HT1080 (cell line): ENCODE data around the gene NAA38. TPM values are rescaled to one million over a fixed set of nuclear protein-coding genes. Genes with fewer than 3 reads are reported as not detected.
A peak's percentile ranks its signal among the peaks of the same experiment; 100 is the strongest.

ENCODE experiments used
- DNase-seq: peaks from one replicate; pipeline ENCODE4 v3.0.0-alpha.2; 2015; ENCODE audit warnings: low read depth
- total RNA-seq: library from RNA; depleted of rRNA; stranded (reverse); fragments of >200 nt; shearing (Covaris generic); gene quantifications from 2 replicates; pipeline ENCODE4 v1.2.3, GENCODE V29; 2014

NAA38 gene
- total RNA-seq, 1 experiment from 2014 or later = 98.2 TPM

DNA sequence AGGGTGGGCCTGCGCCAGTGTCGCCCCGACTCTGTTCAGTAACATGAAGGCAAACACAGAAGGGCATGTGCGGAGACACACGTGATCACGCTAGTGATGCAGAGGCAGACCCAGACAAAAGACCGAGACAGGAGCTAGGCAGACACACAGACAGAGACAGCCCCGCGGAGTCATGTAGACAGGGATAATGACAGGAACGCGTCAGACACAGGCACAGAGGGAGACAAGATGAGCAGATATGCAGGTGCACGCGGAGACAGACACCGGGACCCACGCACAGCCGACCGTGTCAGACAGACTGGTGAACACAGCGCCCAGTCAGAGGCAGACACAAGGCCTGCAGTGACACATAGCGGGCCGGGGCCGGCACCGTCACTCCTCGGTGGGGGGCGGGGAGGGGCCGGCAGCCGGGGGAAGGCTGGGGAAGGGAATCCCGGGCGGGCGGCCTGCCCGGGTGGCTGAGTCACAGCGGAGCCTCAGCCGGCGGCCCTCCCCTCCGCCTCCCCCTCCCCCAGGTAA is 15.9 kb downstream of the NAA38 start:
- peak; percentile 82 for DNase-seq

DNA sequence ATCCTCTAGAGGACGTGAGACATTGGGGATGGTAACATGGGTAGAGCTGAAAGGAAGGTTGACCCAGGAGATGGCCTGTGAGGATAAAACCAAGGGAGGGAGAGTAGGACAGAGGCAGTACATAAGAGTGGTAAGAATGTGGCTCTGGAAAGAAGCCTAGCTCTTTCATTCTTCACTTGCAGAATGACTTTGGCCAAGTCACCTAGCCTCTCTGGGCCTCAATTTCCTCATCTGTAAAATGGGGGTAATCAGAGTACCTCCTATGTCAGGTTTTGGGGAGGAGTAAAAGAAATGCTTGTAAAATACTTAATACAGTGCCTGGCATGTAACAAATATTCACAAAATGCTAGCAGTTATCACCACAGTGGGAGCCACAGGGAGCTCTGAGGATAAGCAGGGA is 16.5 kb downstream of the NAA38 start:
- no peak for DNase-seq

DNA sequence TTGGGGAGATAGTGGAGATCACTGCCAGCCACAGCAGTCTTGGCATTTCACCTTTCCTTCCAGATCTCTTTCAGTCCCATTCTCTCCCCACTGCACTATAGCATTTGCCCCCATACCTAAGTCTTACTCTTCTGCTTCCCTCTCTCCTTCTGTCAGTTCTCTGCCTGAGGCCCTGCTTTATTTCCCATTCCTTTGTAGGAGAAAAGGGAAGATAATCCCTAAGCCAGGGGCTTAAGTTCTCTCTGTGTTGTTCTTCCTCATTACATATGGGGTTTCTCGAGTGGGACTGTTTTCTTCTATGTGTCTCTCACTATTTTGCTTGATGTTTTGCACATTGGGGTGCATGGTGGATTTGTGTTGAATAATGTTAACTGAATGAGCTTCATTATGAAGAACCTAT is 16.9 kb downstream of the NAA38 start:
- no peak for DNase-seq

DNA sequence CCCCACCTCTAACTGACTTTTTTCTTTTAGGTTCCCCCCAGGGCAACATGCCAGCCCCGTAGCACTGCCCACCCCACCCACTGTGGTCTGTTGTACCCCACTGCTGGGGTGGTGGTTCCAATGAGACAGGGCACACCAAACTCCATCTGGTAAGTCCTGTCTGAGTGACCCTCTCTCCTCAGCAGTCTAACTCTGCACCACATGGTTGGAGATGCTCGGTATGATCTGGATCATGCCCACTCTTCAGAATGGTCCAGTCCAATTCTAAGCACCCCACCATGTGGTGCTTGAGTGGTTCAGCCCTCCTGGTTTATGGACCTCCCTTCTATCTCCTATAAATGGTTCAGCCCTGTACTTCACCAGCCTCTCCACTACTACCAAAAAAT is 17.5 kb downstream of the NAA38 start:
- DNase-seq = no peak

DNA sequence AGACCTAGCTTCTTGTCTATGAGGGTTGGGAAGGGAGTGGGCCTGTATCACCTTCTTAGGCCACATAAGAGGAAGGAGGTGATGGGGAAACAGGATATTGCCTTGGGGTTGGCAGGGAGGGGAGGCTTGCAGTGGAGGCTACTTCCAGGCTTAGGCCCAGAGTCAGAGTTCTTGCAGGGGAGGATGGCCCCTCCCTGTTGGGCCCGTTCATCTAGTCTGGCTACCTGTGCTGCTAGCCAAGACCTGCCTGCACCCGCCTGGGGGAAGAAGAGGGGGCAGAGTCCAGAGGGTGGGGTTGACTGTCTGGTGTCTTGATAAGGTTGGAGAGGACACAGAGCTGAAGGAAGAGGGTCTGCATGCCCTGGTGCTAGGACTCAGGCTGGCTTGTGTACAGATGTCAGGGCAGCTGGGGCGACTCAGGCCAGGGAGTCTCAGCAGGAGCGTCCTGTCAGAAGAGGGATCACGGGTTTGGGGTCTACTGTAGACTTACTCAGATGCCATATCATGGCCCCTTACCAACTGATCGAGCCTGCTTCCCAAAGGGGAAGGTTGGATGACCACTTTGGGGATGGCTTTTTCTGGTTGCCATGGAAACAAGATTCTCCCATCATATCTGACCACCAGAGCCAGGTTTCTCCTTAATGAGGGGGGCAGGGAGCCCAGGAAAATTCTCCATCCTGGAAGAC is 18.0 kb downstream of the NAA38 start:
- DNase-seq = no peak

DNA sequence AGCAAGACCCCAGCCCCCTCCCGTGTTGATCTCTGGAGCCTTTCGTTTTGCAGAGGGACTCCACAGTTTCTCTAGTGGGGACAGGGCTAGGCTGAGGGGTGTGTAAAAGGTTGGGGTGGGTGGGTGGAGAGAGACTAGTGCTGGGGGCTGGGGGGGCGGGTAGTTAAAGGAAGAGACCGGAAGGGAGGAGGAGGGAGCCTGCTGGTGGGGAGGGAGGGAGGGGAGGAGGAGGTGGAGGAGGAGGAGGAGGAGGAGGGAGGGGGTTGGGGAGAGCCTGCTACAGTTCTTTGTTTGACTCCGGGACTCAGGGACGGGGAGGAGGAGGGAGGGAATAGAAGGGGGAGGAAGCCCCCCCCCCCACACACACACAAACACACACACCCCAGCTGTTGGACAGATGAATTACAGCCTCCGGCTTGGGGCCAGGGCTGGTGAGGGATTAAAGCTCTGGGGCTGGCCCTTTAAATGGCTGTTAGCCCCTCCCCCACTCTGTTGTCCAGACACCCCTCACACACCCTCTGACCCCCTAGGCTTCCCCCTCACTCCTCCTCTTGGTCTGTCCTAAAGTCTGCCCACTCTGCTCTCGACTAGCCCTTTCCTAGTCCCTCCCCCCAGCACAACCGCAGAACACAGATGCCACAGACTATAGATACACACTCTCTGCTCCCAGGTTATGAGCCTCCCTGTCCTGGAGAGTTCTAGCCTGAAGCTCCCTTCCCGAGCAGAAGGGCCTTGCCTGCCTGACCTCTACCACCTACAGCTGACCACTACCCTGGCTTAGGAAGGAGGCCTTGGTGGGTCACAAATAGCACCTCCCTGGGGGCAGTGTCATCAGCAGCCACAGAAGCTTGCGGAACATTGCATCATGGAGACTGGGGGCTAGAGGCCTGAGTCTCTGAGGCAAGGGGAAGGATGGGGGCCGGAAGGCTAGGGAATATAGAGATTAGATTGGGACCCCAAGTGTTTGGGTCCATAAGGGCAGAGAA is 19.0 kb downstream of the NAA38 start:
- DNase-seq = no peak

DNA sequence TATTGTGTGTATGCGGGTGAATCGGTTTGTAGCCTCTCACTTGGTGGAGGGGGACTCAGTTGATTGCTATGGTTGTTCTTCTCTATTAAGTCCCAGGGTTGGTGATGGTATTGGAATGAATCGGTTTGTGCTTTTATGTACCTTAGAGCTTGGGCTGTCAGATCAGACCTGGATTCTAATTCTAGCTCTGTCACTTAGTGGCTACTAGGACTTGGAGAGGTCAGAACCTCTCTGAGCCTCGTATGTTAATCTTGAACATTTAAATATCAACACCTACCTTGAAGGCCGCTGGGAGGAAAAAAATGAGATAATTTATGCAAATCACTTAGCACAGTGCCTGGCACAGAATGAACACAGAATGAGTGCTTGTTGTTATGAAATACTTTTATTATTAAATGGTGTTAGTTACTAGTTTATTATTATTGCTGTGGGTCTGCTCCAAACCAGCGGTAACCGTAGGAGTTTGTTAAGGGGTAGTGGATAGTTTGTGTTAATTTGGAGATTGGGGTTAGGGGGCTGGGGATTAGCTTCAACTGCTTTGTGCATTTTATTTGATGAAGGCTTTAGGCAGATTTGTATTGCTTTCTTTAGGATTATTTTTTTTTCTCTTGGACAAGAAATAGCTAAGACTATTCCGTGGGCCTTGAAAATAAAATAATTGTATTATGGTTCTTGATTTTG is 19.8 kb downstream of the NAA38 start:
- DNase-seq = no peak

DNA sequence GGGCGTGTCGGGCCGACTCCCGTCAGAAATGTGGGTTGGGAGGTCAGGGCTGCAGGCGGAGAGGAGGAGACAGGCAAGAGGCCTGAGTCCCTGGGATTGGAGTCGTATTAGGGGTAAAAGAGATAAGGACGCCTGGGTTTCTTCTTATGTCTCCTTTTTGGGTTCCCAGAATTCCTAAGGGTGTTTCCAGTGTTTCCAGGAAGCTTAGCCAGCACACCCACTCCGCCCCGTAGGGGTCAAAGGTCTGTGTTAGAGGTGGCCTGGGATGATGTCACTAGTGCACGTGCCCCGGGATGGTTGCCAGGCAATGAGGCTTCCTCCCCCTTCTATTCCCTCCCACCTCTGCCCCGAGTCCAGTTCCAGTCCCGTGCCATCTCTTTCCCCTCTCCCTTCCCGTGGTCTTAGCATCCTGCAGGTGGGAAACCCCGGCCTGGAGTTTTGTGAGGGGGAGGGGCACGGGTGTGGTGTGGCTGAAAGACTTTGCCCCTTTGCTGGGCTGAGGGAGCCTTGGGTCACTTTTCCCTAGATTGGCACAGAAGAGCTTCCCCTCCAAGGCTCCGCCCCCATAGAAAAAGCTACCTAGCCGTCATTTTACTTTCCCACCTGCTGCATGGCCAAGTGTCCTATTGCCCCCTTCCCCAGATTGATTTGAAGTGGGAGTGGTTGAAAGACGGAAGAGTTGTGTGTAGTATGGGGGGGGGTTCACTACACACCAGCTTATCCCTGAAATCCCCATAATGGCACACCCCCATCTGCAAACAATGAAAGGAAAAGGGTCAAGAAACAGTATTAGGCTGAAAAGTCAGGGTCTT is 20.6 kb downstream of the NAA38 start:
- DNase-seq = peak; percentile 97

DNA sequence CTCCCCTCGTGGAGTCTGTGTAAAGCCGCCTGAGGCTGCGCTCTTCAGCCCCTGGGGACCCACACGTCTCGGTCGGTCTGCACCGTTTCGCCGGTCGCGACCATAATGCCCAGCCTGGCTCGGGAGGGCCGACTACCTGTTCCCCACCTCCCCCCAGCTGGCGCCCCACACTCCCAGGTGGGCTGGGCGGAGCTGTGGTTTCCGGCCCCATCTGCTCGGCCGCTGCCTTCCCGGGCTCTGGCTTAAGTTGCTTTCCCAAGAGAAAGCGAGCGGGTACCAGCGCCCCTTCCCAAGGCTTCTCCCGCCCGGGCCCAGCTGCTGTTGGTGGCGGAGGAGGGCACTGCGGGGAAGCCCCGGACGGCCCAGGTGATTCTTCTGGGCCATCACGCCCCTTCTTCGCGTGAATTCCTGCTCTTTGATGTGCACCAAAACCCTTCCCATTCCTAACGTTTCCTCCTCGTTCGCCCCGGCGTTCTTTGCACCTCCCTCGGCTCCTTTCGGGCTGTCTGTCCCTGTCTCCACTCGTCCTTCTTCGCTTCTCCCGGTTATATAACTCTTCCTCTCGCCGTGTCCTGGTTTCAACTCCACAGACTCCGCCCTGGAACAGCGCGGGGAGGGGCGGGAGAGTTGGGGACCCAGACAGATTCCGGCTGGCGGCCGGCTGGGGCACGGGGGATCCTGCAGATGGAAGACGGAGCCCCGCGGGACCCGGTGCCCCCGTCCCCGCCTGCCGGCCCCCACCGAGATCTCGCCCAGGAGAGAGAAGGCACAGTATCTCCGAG is 21.4 kb downstream of the NAA38 start:
- peak; percentile 52 for DNase-seq

DNA sequence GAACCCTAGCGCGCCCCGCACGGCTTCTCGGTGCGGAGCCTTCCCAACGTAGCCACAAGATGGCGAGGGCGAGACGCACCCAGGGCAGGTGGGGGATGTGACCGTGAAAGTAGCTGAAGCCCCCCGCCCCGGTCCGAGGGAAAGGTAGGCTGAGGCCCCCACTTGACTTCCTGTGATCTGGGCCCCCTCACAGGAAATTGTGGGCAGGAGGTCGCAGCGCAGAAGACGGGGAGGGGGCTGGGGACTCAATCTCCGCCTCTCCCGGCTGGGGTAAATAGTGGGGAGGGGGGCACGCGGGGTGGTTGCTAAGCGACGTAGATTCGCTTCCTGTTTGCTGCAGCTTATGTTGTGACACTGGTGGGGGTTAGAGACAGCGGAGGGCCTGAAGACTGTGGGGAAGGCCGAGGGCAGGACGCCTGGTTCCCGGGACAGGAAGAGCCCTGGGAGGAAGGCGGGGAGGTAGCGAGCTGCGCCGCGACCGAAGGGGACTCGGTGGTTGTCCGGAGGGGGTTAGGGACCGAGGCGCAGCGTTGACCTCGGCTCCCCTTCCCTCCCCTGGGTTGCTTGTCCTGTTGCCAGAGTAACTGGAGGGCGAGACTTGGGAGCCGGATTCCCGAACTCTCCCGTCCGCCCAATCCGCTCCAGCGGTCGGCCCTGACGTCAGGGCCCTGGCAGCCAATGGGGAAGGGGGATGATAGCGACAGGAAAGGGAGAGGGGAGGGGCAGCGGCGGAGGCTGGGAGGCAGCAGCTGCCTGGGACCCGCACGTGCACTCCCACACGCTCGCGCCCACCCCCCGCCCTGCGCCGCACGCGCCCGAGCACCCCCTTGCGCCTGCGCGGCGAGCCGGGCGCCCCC is 22.2 kb downstream of the NAA38 start:
- peak; percentile 98 for DNase-seq

DNA sequence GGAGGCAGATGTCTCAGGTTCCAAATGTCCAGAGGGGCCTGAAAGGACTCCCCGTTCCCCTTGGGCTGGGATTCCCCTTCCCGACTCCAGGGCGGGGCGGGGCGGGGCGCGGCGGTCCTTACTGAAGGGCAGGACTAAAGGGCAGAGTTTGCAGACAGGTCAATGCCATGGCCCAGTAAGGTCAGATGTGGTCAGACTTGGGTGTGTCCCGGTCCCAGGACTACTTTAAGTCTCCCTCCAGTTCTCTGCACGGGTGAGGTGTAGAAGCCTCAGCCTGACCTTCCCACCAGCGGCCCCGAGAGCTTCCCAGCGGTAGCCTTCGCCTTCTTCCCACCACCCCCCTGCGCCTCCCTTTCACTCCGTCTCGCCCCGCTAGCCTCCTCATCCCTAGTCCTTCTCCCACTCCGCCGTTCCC is 22.8 kb downstream of the NAA38 start:
- no peak for DNase-seq

DNA sequence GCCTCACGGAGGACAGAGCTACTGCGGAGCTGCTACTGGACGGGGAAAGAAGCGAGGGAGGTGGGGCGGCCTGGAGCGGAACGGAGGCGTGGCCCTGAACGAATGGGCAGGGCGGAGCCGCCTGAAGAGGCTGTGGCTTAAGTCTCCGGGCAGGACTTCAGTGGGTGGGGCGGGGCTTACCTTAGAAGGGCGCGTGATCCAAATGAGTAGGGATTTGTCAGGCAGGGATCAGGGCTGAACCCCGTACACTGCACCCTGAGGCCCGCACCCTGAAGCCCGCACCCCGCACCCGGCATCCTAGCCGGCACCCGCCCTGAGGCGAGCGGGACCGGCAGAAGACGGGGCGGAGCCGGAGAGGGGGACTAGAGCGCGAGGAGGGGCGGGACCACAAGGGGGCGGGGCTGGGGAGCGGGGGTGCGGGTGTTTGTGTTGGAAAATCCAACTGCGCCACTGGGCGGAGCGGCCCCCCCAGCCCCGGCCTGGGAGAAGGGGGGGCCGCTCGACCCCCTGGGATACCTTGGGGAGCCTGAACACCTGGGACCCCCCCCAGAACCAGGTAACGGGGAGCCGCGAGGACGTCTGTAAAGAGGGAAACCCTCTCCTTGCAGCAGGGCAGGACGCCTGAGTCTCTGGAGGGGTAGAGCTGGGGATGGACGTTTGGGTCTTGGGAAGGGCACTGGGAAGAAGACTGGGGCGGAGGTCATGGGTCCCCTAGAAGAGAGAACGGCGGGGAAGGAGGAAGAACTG is 23.4 kb downstream of the NAA38 start, which contains the start of gene KDM6B:
KDM6B (plus strand) TSS at position 423 of the 747 bp plus-strand sequence. CDS start 11,338 bp downstream, outside the sequence.
- peak; percentile 90 for DNase-seq

DNA sequence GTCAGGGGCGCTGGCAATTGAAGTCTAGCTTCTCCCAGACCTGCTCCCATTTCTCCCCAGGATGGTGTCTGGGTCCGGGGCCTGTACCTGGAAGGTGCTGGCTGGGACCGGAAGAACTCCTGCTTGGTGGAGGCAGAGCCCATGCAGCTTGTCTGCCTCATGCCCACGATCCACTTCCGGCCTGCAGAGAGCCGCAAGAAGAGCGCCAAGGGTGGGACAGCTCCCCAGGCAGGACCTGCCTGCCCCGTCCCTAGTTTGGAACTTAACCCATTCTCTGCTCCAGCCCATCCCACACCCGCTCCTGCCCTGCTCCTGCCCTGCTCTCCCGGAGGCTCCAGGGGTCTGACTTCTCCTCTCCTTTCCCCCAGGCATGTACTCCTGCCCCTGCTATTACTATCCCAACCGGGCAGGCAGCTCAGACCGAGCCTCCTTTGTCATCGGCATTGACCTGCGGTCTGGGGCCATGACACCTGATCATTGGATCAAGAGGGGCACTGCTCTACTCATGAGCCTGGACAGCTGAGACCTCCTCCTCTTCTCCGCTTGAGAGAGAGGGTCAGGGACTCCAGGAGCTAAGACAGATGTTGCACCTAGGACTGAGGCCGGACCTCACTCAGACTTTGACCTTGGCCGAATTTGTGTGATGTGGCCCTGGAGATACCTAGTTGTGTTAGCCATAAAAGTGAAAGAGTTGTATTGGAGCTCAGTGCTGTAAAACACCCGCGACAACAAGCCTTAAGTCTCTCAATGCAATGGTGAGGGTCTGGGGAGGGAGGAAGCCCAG is 24.2 kb downstream of the NAA38 start:
- no peak for DNase-seq

DNA sequence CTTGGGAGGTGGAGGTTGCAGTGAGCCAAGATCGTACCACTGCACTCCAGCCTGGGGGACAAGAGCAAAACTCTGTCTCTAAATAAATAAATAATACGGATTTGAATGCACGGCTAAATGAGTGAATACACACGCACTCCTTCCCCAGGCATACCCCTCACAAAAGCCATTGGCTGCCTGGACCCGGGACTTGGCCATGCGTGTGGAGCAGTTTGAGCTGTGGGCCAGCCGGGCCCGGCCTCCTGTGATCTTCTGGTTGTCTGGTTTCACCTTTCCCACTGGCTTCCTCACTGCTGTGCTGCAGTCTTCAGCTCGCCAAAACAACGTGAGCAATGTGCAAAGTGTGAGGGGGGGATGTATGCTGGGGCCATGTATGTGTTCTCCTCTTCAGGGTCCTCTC is 24.9 kb downstream of the NAA38 start:
- no peak for DNase-seq

DNA sequence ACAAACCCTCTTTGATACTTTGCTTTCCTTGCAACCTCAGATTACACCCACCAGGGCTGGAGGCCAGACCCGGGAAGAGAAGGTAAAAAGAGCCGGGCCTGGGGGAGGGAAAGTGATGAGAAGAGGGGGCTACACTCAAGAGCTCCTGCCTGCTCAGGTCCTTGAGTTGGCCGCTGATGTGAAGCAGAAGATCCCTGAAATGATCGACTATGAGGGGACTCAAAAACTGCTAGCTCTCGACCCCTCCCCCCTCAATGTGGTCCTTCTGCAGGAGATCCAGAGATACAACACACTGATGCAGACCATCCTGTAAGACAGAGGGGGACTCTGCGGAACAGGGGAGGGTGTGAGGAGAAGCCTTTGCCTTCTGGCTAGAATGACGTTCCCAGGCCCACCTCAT is 26.1 kb downstream of the NAA38 start:
- no peak for DNase-seq

DNA sequence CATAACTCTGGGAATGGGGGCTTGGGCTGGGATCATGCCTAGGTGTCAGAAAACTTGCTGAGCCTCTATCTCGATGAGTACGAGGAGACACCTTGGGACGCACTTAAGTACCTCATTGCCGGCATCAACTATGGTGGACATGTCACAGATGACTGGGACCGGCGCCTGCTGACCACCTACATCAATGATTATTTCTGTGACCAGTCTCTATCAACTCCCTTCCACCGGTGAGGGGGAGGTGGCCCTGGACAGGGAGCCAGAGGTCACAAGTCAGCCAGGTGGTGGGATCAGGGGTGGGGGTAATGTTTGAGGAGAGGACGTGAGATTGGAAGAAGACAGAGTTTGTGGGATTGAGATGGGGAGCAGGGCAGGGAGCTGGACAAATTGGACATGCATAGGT is 26.7 kb downstream of the NAA38 start:
- DNase-seq = no peak

DNA sequence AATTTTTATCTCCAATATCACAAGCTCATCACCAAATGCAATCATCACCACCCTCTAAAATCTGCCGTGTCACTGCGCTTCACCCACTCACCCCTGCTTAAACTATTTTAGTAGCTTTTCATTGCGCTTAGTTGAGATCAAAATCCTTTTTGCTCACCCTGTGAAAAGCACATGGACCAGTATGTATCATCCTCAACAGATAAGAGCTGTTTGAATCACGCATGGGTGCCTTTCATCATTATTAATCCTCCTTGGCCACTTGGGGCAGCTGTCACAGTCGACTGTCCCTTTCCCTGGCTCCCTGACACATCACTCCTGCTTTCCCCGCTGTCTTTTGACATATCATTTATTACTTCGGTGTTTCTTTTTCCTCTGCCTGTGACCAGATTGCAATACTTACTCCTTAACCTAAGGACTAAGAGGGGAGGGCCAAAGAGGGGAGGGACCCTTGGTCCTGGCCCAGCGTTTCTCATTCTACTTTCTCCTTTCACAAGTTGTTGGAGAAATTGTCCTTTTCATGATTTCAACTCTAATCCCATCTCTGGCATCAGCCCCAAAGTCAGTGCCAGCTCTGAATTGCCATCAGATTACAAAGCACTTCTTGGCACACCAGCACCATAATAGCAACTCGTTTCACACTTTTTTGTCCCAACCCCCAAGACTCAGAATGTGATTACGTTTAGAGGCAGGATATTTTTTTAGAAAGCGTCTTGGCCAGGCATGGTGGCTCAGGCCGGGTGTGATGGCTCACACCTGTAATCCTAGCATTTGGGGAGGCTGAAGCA is 32.0 kb downstream of the NAA38 start:
- DNase-seq = no peak
